Measurements from ENCODE around the gene EVPLL.
"Not testable (repeated sequence)": the region's sequence is repeated elsewhere in the genome, so short reads cannot be mapped to it uniquely, and the experiment has no call there.

Gene EVPLL

GRCh38 chr17:18379246-18380146 lies 1.9 kb downstream of the EVPLL start:
- no peak for DNase-seq

- no peak for DNase-seq
Observed at GRCh38 chr17:18380471-18381157, 3.0 kb downstream of the EVPLL start.

- DNase-seq: no peak
Observed at GRCh38 chr17:18381158-18381952, 3.8 kb downstream of the EVPLL start.

- DNase-seq: no peak
Observed at GRCh38 chr17:18381953-18382245, 4.3 kb downstream of the EVPLL start.

- DNase-seq: no peak
Observed at GRCh38 chr17:18382441-18383078, 5.0 kb downstream of the EVPLL start.

GRCh38 chr17:18383079-18383481 lies 5.5 kb downstream of the EVPLL start:
- not testable (repeated sequence) for DNase-seq

GRCh38 chr17:18384271-18384670 lies 6.7 kb downstream of the EVPLL start:
- DNase-seq: not testable (repeated sequence)

GRCh38 chr17:18387583-18387982 lies 10.0 kb downstream of the EVPLL start:
- not testable (repeated sequence) for DNase-seq

GRCh38 chr17:18388266-18388665 lies 10.7 kb downstream of the EVPLL start:
- DNase-seq: not testable (repeated sequence)

- DNase-seq: not testable (repeated sequence)
Observed at GRCh38 chr17:18388728-18389127, 11.2 kb downstream of the EVPLL start.

- DNase-seq: not testable (repeated sequence)
Observed at GRCh38 chr17:18401872-18402590, 24.5 kb downstream of the EVPLL start.

GRCh38 chr17:18403166-18403565 lies 25.6 kb downstream of the EVPLL start:
- DNase-seq: not testable (repeated sequence)

- DNase-seq: not testable (repeated sequence)
Observed at GRCh38 chr17:18403604-18404003, 26.0 kb downstream of the EVPLL start.

GRCh38 chr17:18408906-18409305 lies 31.3 kb downstream of the EVPLL start:
- DNase-seq: not testable (repeated sequence)

GRCh38 chr17:18409321-18409720 lies 31.7 kb downstream of the EVPLL start:
- not testable (repeated sequence) for DNase-seq

- DNase-seq: not testable (repeated sequence)
Observed at GRCh38 chr17:18410736-18411135, 33.2 kb downstream of the EVPLL start.

- not testable (repeated sequence) for DNase-seq
Observed at GRCh38 chr17:18411377-18411864, 33.8 kb downstream of the EVPLL start.

GRCh38 chr17:18412001-18412538 lies 34.5 kb downstream of the EVPLL start:
- not testable (repeated sequence) for DNase-seq

- not testable (repeated sequence) for DNase-seq
Observed at GRCh38 chr17:18421521-18421920, 43.9 kb downstream of the EVPLL start.

- not testable (repeated sequence) for DNase-seq
Observed at GRCh38 chr17:18422464-18422863, 44.9 kb downstream of the EVPLL start.

- not testable (repeated sequence) for DNase-seq
Observed at GRCh38 chr17:18423015-18423414, 45.4 kb downstream of the EVPLL start.
